Brain microvascular endothelial cell (primary cell): Measurements from ENCODE around the gene FBXL14.

Experiments used
- DNase-seq: peaks from one replicate; pipeline ENCODE4 v3.0.0-alpha.2; 2020
- H3K27ac ChIP-seq: fragments of 250-450 bp; sonication (Bioruptor Pico); 2 replicates; pipeline ENCODE4 v1.5.1; 2020; ENCODE audit warnings: mild to moderate bottlenecking, moderate library complexity
- H3K27me3 ChIP-seq: fragments of 250-450 bp; sonication (Bioruptor Pico); replicated peaks from 2 replicates; pipeline ENCODE4 v1.5.1; 2020; ENCODE audit warnings: mild to moderate bottlenecking
- H3K36me3 ChIP-seq: fragments of 250-450 bp; sonication (Bioruptor Pico); replicated peaks from 2 replicates; pipeline ENCODE4 v1.5.1; 2020; ENCODE audit warnings: mild to moderate bottlenecking
- H3K4me3 ChIP-seq: 2 replicates; pipeline ENCODE4 v1.5.1; 2011; ENCODE audit warnings: low read depth, mild to moderate bottlenecking, control low read depth, low read length, moderate library complexity
- CTCF ChIP-seq: IDR thresholded peaks from 2 replicates; pipeline ENCODE4 v1.5.1; 2011; ENCODE audit warnings: low read depth, mild to moderate bottlenecking, moderate library complexity, low read length, control low read depth, inconsistent platforms; ENCODE audit errors: missing control alignments
- in situ Hi-C: cut with HindIII; loops from 2 replicates; pipeline ENCODE4 v1.10.0; 2017; ENCODE audit warnings: low sequenced_read_pairs, low pct_ligation_motif_present

FBXL14 gene

GRCh38 chr12:1608713-1609119 lies 14.3 kb upstream of the FBXL14 start:
- TF ChIP-seq CTCF: no peak
- Histone ChIP-seq H3K27ac (no peak overlapping the region), H3K36me3 (no peaks in the 10 kb centered on the region), H3K27me3 (no peaks in the 10 kb centered on the region), H3K4me3 (no peak overlapping the region)
- in situ Hi-C loops: no loop called here
- no peak for DNase-seq

GRCh38 chr12:1607940-1608712 lies 13.7 kb upstream of the FBXL14 start:
- DNase-seq: no peak
- H3K27me3 ChIP-seq: no peaks in the 10 kb centered on the region
- TF ChIP-seq CTCF: no peak
- no peak overlapping the region for H3K27ac ChIP-seq
- in situ Hi-C loops: no loop called here
- H3K36me3 ChIP-seq: no peaks in the 10 kb centered on the region
- H3K4me3 ChIP-seq: no peak overlapping the region

- Histone ChIP-seq H3K27ac (peak overlapping the region; percentile 75), H3K4me3 (peak overlapping the region; percentile 57), H3K27me3 (no peaks in the 10 kb centered on the region), H3K36me3 (no peaks in the 10 kb centered on the region)
- in situ Hi-C loops: no loop called here
- DNase-seq: peak; percentile 79
- no peak for TF ChIP-seq CTCF
These were observed 11.7 kb upstream of the FBXL14 start for GRCh38 chr12:1606021-1606622.

GRCh38 chr12:1605129-1606020 lies 11.0 kb upstream of the FBXL14 start:
- Histone ChIP-seq H3K27me3 (no peaks in the 10 kb centered on the region), H3K27ac (peak overlapping the region; percentile 75), H3K4me3 (peak overlapping the region; percentile 57), H3K36me3 (no peaks in the 10 kb centered on the region)
- peak; percentile 76 for DNase-seq
- in situ Hi-C loops: no loop called here
- TF ChIP-seq CTCF: peak; percentile 85

GRCh38 chr12:1604464-1604863 lies 10.1 kb upstream of the FBXL14 start:
- Histone ChIP-seq H3K27ac (no peak overlapping the region), H3K4me3 (no peak overlapping the region), H3K27me3 (no peaks in the 10 kb centered on the region), H3K36me3 (no peaks in the 10 kb centered on the region)
- no peak for TF ChIP-seq CTCF
- in situ Hi-C loops: no loop called here
- DNase-seq: no peak
